ENCODE results near the gene CTNNA2. TPM values are rescaled to one million over a fixed set of nuclear protein-coding genes. Genes with fewer than 3 reads are reported as not detected.

The CTNNA2 gene
- total RNA-seq, 1 donor from 2014 or later, result 43.5 TPM

DNA sequence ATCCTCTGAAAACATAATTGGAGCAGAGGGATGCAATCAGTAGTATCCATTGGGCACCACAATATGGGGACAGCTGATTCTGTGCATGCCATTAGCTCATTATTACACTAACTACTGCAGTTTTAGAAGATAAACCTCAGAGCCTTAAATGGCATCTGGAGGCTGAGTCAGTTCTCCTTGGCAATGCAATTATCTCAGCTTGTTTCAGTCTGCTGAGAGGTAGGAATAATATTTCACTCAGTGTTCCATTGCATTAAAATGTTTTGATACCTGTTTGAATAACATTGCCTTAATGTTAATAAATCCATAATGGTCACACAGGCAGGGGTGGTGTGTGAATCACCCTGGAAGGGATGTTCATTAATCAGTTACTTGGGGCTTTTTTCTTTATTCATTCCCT lies 482.1 kb downstream of the CTNNA2 start:
- Histone ChIP-seq H3K27ac (no peak overlapping the region), H3K79me2 (ENCODE audit: low read depth) (no peaks in the 10 kb centered on the region), H3K36me3 (no peaks in the 10 kb centered on the region), H2AFZ (replicated peaks) (no peak overlapping the region), H3K27me3 (no peaks in the 10 kb centered on the region), H3K4me3 (no peak overlapping the region), H3K4me2 (no peak overlapping the region), H3F3A (ENCODE audit: low read depth) (no peaks in the 10 kb centered on the region), H3K9ac (no peak overlapping the region), H3K9me3 (ENCODE audit: low read depth) (no peaks in the 10 kb centered on the region), H4K20me1 (ENCODE audit: low read depth) (no peaks in the 10 kb centered on the region), H3K4me1 (no peaks in the 10 kb centered on the region)
- Mint-ChIP-seq H3K4me3 (no peak overlapping the region), H3K4me1 (no peaks in the 10 kb centered on the region), H3K36me3 (no peaks in the 10 kb centered on the region), H3K9me3 (no peaks in the 10 kb centered on the region), H3K27ac (no peak overlapping the region), H3K27me3 (ENCODE audit: insufficient read depth, low read depth) (peaks cover 3% of the 10 kb centered on the region)
- DNase-seq (ENCODE audit: low spot score), result no peak
- TF ChIP-seq, protein P1, sequence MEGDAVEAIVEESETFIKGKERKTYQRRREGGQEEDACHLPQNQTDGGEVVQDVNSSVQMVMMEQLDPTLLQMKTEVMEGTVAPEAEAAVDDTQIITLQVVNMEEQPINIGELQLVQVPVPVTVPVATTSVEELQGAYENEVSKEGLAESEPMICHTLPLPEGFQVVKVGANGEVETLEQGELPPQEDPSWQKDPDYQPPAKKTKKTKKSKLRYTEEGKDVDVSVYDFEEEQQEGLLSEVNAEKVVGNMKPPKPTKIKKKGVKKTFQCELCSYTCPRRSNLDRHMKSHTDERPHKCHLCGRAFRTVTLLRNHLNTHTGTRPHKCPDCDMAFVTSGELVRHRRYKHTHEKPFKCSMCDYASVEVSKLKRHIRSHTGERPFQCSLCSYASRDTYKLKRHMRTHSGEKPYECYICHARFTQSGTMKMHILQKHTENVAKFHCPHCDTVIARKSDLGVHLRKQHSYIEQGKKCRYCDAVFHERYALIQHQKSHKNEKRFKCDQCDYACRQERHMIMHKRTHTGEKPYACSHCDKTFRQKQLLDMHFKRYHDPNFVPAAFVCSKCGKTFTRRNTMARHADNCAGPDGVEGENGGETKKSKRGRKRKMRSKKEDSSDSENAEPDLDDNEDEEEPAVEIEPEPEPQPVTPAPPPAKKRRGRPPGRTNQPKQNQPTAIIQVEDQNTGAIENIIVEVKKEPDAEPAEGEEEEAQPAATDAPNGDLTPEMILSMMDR (IDR thresholded peaks at IDR 0.05), result no peak
- no peak for TF ChIP-seq EZH2 (IDR thresholded peaks at IDR 0.05)
- TF ChIP-seq EZH2phosphoT487 (IDR thresholded peaks at IDR 0.05), result no peak

DNA sequence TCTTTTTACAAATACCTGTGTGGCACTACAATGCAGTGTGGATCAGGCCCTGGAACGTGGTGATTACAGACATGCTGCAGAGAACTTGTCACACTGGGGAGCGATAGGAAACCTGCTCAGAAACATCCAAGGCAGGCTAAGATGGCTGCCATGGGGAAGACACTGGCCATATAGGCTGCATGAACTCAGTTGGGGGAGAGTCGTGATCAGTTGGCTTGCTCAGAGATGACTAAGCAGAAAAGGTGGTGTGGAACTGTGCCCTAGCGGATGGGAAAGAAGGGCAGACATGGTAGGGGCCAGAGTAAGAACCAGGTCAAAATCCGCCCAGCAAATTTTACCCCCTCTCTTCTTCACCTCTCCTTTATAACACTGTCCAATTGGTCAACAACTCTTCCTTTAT lies 483.9 kb downstream of the CTNNA2 start:
- Histone ChIP-seq H3F3A (ENCODE audit: low read depth) (no peaks in the 10 kb centered on the region), H3K27me3 (no peaks in the 10 kb centered on the region), H3K4me1 (peaks cover 4% of the 10 kb centered on the region), H3K9me3 (ENCODE audit: low read depth) (no peaks in the 10 kb centered on the region), H3K36me3 (no peaks in the 10 kb centered on the region), H3K79me2 (ENCODE audit: low read depth) (no peaks in the 10 kb centered on the region), H3K27ac (no peak overlapping the region), H4K20me1 (ENCODE audit: low read depth) (no peaks in the 10 kb centered on the region), H3K4me3 (no peak overlapping the region), H3K9ac (no peak overlapping the region), H2AFZ (replicated peaks) (no peak overlapping the region), H3K4me2 (no peak overlapping the region)
- TF ChIP-seq, protein P1 (IDR thresholded peaks at IDR 0.05), result no peak
- no peak for TF ChIP-seq EZH2phosphoT487 (IDR thresholded peaks at IDR 0.05)
- no peak for TF ChIP-seq EZH2 (IDR thresholded peaks at IDR 0.05)
- Mint-ChIP-seq H3K4me3 (no peak overlapping the region), H3K9me3 (no peaks in the 10 kb centered on the region), H3K27ac (no peak overlapping the region), H3K36me3 (no peaks in the 10 kb centered on the region), H3K27me3 (ENCODE audit: insufficient read depth, low read depth) (no peaks in the 10 kb centered on the region), H3K4me1 (no peaks in the 10 kb centered on the region)
- DNase-seq (ENCODE audit: low spot score), result no peak

DNA sequence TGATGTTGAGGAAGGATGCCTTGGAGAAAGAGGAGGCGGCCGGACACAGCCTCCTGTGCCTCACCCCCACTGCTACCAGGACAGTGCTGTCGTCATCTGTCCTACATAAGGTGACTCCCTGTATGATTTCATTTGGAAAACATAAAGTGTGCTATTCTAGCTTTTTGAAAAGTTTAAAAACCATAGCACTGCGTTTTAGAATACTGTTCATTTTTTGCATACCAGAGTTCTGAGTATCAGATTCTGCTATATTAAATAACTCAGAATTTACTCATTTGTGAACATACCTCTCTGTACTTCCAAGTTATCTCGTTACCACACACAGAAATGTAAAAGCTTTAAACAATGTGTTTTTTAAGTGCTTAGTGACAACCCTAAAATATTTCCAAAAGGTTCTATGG lies 488.9 kb downstream of the CTNNA2 start:
- H4K20me1 ChIP-seq (ENCODE audit: low read depth), result no peaks in the 10 kb centered on the region
- H3K79me2 ChIP-seq (ENCODE audit: low read depth), result no peaks in the 10 kb centered on the region
- H3K9ac ChIP-seq, result no peak overlapping the region
- DNase-seq (ENCODE audit: low spot score), result no peak
- peaks cover under 1% of the 10 kb centered on the region for H3F3A ChIP-seq (ENCODE audit: low read depth)
- no peak overlapping the region for H2AFZ ChIP-seq (replicated peaks)
- Mint-ChIP-seq H3K4me1 (no peaks in the 10 kb centered on the region), H3K27ac (no peak overlapping the region), H3K9me3 (no peaks in the 10 kb centered on the region), H3K36me3 (no peaks in the 10 kb centered on the region), H3K4me3 (no peak overlapping the region), H3K27me3 (ENCODE audit: insufficient read depth, low read depth) (no peaks in the 10 kb centered on the region)
- no peak overlapping the region for H3K4me3 ChIP-seq
- no peaks in the 10 kb centered on the region for H3K36me3 ChIP-seq
- peaks cover 4% of the 10 kb centered on the region for H3K4me1 ChIP-seq
- H3K27me3 ChIP-seq, result no peaks in the 10 kb centered on the region
- no peak overlapping the region for H3K4me2 ChIP-seq
- no peaks in the 10 kb centered on the region for H3K9me3 ChIP-seq (ENCODE audit: low read depth)
- H3K27ac ChIP-seq, result no peak overlapping the region
- TF ChIP-seq EZH2 (IDR thresholded peaks at IDR 0.05) (no peak), EZH2phosphoT487 (IDR thresholded peaks at IDR 0.05) (no peak)
- TF ChIP-seq, protein P1 (IDR thresholded peaks at IDR 0.05), result no peak

Data from neural progenitor cell (in vitro differentiated cells).